ENCODE measurements around the gene EXOSC7. TPM values are rescaled to one million over a fixed set of nuclear protein-coding genes. Genes with fewer than 3 reads are reported as not detected.
A peak's percentile ranks its signal among the peaks of the same experiment; 100 is the strongest.
"Not testable (repeated sequence)": the region's sequence is repeated elsewhere in the genome, so short reads cannot be mapped to it uniquely, and the experiment has no call there.

The EXOSC7 gene
- total RNA-seq = 10 to 100 TPM; 27.3 to 30.8 TPM
- long read RNA-seq, donor 1, transcript EXOSC7-210 (9 exons, 1,395 nt) = minor isoform, 5 of 18 reads
- long read RNA-seq, donor 1, transcript EXOSC7-201 (8 exons, 1,055 nt) = major isoform, 6 of 18 reads
- long read RNA-seq, donor 1, partial matches to known transcripts = 3 of 18 reads
- long read RNA-seq, donor 1, other reads (novel, unspliced or antisense) = 3 of 18 reads
- long read RNA-seq, donor 2, transcript EXOSC7-201 (8 exons, 1,055 nt) = major isoform, 37 of 60 reads
- long read RNA-seq, donor 2, transcript EXOSC7-210 (9 exons, 1,395 nt) = minor isoform, 9 of 60 reads
- long read RNA-seq, donor 2, partial matches to known transcripts = 5 of 60 reads
- long read RNA-seq, donor 2, other reads (novel, unspliced or antisense) = 7 of 60 reads

GRCh38 chr3:44976002-44976815 lies at the start of gene EXOSC7, which contains the start of gene ZDHHC3:
Gene EXOSC7, plus strand, starts transcription at chr3:44976244. Its CDS starts 34 bp downstream, at chr3:44976278.
Gene ZDHHC3, minus strand, starts transcription at chr3:44976174. Its CDS starts 16,738 bp downstream, at chr3:44959436.
- intact Hi-C loops (cut with DNase I) = loop anchor here in 1 of 2 donors (10.0 kb wide), 1 partner anchor 59 kb away; no protein-coding TSS in a partner anchor
- peak; percentile 97 for DNase-seq (ENCODE audit: low spot score)

GRCh38 chr3:44926921-44927320 lies 49.1 kb upstream of the EXOSC7 start:
- intact Hi-C loops (cut with DNase I) = loop anchor here in 1 of 2 donors (10.0 kb wide), 1 partner anchor 878 kb away; no protein-coding TSS in a partner anchor
- no peak for DNase-seq (ENCODE audit: low spot score)

GRCh38 chr3:44927371-44927770 lies 48.7 kb upstream of the EXOSC7 start:
- intact Hi-C loops (cut with DNase I) = loop anchor here in 1 of 2 donors (10.0 kb wide), 1 partner anchor 877 kb away; no protein-coding TSS in a partner anchor
- DNase-seq (ENCODE audit: low spot score) = no peak

- intact Hi-C loops (cut with DNase I) = loop anchor here in 1 of 2 donors (10.0 kb wide), 1 partner anchor 875 kb away; no protein-coding TSS in a partner anchor
- DNase-seq (ENCODE audit: low spot score) = no peak
Observed at GRCh38 chr3:44929782-44930181, 46.3 kb upstream of the EXOSC7 start.

GRCh38 chr3:44930911-44931310 lies 45.1 kb upstream of the EXOSC7 start:
- intact Hi-C loops (cut with DNase I) = no loop called here
- DNase-seq (ENCODE audit: low spot score) = no peak

GRCh38 chr3:44931791-44932190 lies 44.3 kb upstream of the EXOSC7 start:
- DNase-seq (ENCODE audit: low spot score) = no peak
- intact Hi-C loops (cut with DNase I) = no loop called here

- DNase-seq (ENCODE audit: low spot score) = no peak
- intact Hi-C loops (cut with DNase I) = no loop called here
Observed at GRCh38 chr3:44932271-44932670, 43.8 kb upstream of the EXOSC7 start.

GRCh38 chr3:44932986-44933944 lies 42.8 kb upstream of the EXOSC7 start:
- no peak for DNase-seq (ENCODE audit: low spot score)

GRCh38 chr3:44939581-44940036 lies 36.4 kb upstream of the EXOSC7 start:
- intact Hi-C loops (cut with DNase I) = no loop called here

More at GRCh38 chr3:44932986-44933944, 42.8 kb upstream of the EXOSC7 start:
- intact Hi-C loops (cut with DNase I) = no loop called here

GRCh38 chr3:44942202-44942921 lies 33.7 kb upstream of the EXOSC7 start:
- intact Hi-C loops (cut with DNase I) = no loop called here

More at GRCh38 chr3:44939581-44940036, 36.4 kb upstream of the EXOSC7 start:
- DNase-seq (ENCODE audit: low spot score) = no peak

GRCh38 chr3:44948239-44948638 lies 27.8 kb upstream of the EXOSC7 start:
- intact Hi-C loops (cut with DNase I) = no loop called here
- DNase-seq (ENCODE audit: low spot score) = no peak

More at GRCh38 chr3:44942202-44942921, 33.7 kb upstream of the EXOSC7 start:
- DNase-seq (ENCODE audit: low spot score) = no peak

GRCh38 chr3:44949770-44950169 lies 26.3 kb upstream of the EXOSC7 start:
- intact Hi-C loops (cut with DNase I); DNase-seq (ENCODE audit: low spot score): not testable (repeated sequence)

- no peak for DNase-seq (ENCODE audit: low spot score)
- intact Hi-C loops (cut with DNase I) = no loop called here
Observed at GRCh38 chr3:44950275-44950734, 25.7 kb upstream of the EXOSC7 start.

GRCh38 chr3:44952689-44953088 lies 23.4 kb upstream of the EXOSC7 start:
- DNase-seq (ENCODE audit: low spot score) = no peak
- intact Hi-C loops (cut with DNase I) = no loop called here

- intact Hi-C loops (cut with DNase I) = no loop called here
Observed at GRCh38 chr3:44954304-44954703, 21.7 kb upstream of the EXOSC7 start.

GRCh38 chr3:44954962-44955361 lies 21.1 kb upstream of the EXOSC7 start:
- intact Hi-C loops (cut with DNase I) = no loop called here
- DNase-seq (ENCODE audit: low spot score) = no peak

More at GRCh38 chr3:44954304-44954703, 21.7 kb upstream of the EXOSC7 start:
- no peak for DNase-seq (ENCODE audit: low spot score)

GRCh38 chr3:44955917-44956316 lies 20.1 kb upstream of the EXOSC7 start:
- no peak for DNase-seq (ENCODE audit: low spot score)
- intact Hi-C loops (cut with DNase I) = no loop called here

GRCh38 chr3:44957986-44958385 lies 18.1 kb upstream of the EXOSC7 start:
- DNase-seq (ENCODE audit: low spot score) = no peak
- intact Hi-C loops (cut with DNase I) = no loop called here
